A673 (cell line): ENCODE results near the gene MTRF1. TPM values are rescaled to one million over a fixed set of nuclear protein-coding genes. Genes with fewer than 3 reads are reported as not detected.

Source experiments
- BruUV-seq: library from RNA; stranded (reverse); fragments of 400-500 nt; replicated peaks from 2 replicates; lab custom pipeline; 2021; lab: Mats Ljungman, UMichigan
- CTCF ChIA-PET: fragments of 300-600 bp; sonication (Branson Sonifier 250); formaldehyde crosslinking; loops from one replicate; lab custom pipeline; 2022; ENCODE audit warnings: antibody characterized with exemption; lab: Charles Lee
- POLR2A ChIA-PET: fragments of 300-600 bp; sonication (Branson Sonifier 250); formaldehyde crosslinking; loops from one replicate; lab custom pipeline; 2022; ENCODE audit warnings: antibody characterized with exemption; ENCODE audit not compliant: low non-redundant PET; lab: Charles Lee
- DNase-seq: peaks from one replicate; pipeline ENCODE4 v3.0.0-alpha.2; 2015; ENCODE audit warnings: low spot score
- H3K27ac ChIP-seq: fragments of 200-600 bp; sonication (generic); 2 replicates; pipeline ENCODE4 v1.5.1; 2016; ENCODE audit warnings: mixed run types, low read depth, mild to moderate bottlenecking, mixed read lengths, antibody characterized with exemption, low read length; ENCODE audit not compliant: poor library complexity, severe bottlenecking
- H3K27me3 ChIP-seq: fragments of 200-600 bp; sonication (generic); replicated peaks from 2 replicates; pipeline ENCODE4 v1.6.1; 2017; ENCODE audit warnings: mixed run types, low read depth, mild to moderate bottlenecking, mixed read lengths, antibody characterized with exemption, low read length; ENCODE audit not compliant: insufficient read depth, poor library complexity
- H3K36me3 ChIP-seq: fragments of 200-600 bp; sonication (generic); 2 replicates; pipeline ENCODE4 v1.6.1; 2016; ENCODE audit warnings: mixed run types, mild to moderate bottlenecking, mixed read lengths, antibody characterized with exemption, low read length; ENCODE audit not compliant: insufficient read depth, poor library complexity, severe bottlenecking
- H3K4me1 ChIP-seq: fragments of 200-600 bp; sonication (generic); 2 replicates; pipeline ENCODE4 v1.6.1; 2017; ENCODE audit warnings: mixed run types, mild to moderate bottlenecking, mixed read lengths, antibody characterized with exemption, low read length; ENCODE audit not compliant: insufficient read depth, poor library complexity, severe bottlenecking
- H3K4me3 ChIP-seq: fragments of 200-600 bp; sonication (generic); 2 replicates; pipeline ENCODE4 v1.5.1; 2016; ENCODE audit warnings: low read depth, mixed run types, mild to moderate bottlenecking, mixed read lengths, low read length; ENCODE audit not compliant: poor library complexity, severe bottlenecking
- H3K9me3 ChIP-seq: fragments of 200-600 bp; sonication (generic); 2 replicates; pipeline ENCODE4 v1.6.1; 2016; ENCODE audit warnings: mixed run types, low read depth, mild to moderate bottlenecking, mixed read lengths, antibody characterized with exemption, low read length; ENCODE audit not compliant: poor library complexity, severe bottlenecking
- EZH2 ChIP-seq: fragments of 200-600 bp; sonication (generic); IDR thresholded peaks from 2 replicates; pipeline ENCODE4 v1.6.1; 2017; ENCODE audit warnings: borderline replicate concordance, low read depth, mild to moderate bottlenecking, mixed read lengths, antibody characterized with exemption, low read length; ENCODE audit not compliant: poor library complexity, severe bottlenecking
- intact Hi-C: fragments of 100-400 bp; cut with micrococcal nuclease; formaldehyde crosslinking; loops from one replicate; pipeline ENCODE4 v1.10.0; 2022; ENCODE audit not compliant: unreplicated experiment
- total RNA-seq: library from RNA; stranded (reverse); gene quantifications from 2 replicates; pipeline ENCODE4 v1.2.3, GENCODE V29; 2021
- TF ChIP-seq, protein P1 (sequence below): fragments of 300-800, 200-600 bp; sonication (generic); conservative IDR thresholded peaks from 2 replicates; pipeline ENCODE4 v1.5.1; 2017; ENCODE audit warnings: low read depth, mild to moderate bottlenecking, antibody characterized with exemption, low read length, moderate library complexity, mixed read lengths

Gene MTRF1
- total RNA-seq, 1 experiment from 2014 or later = 18.0 TPM

DNA sequence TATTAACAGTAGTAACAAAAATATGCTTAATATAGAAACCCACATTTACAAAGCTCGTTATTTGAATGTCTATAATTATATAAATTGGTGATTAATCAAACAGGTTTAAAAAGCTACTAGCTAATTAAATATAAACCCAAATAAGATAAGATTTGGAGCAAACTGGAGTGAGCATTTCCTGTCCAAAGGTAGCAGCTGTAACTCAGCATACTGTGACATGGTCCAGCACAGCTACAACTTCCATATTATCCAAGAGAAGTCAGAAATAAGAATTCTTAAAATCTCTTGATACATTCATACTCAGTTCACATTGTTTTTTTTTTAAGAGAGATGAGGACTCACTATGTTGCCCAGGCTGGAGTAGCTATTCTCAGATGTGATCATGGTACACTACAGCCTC, 8.5 kb downstream of the MTRF1 start:
- Histone ChIP-seq H3K9me3 (no peaks in the 10 kb centered on the region), H3K36me3 (peaks cover 2% of the 10 kb centered on the region), H3K27me3 (no peaks in the 10 kb centered on the region), H3K27ac (no peak overlapping the region), H3K4me1 (no peaks in the 10 kb centered on the region), H3K4me3 (no peak overlapping the region)
- CTCF ChIA-PET = no interaction called here
- POLR2A ChIA-PET = interaction anchor here (0.6 kb wide), 1 partner anchor 27 kb away, joined by 3 read pairs; no protein-coding TSS in a partner anchor
- no peak for DNase-seq
- TF ChIP-seq, protein P1, sequence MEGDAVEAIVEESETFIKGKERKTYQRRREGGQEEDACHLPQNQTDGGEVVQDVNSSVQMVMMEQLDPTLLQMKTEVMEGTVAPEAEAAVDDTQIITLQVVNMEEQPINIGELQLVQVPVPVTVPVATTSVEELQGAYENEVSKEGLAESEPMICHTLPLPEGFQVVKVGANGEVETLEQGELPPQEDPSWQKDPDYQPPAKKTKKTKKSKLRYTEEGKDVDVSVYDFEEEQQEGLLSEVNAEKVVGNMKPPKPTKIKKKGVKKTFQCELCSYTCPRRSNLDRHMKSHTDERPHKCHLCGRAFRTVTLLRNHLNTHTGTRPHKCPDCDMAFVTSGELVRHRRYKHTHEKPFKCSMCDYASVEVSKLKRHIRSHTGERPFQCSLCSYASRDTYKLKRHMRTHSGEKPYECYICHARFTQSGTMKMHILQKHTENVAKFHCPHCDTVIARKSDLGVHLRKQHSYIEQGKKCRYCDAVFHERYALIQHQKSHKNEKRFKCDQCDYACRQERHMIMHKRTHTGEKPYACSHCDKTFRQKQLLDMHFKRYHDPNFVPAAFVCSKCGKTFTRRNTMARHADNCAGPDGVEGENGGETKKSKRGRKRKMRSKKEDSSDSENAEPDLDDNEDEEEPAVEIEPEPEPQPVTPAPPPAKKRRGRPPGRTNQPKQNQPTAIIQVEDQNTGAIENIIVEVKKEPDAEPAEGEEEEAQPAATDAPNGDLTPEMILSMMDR = no peak
- no peak for TF ChIP-seq EZH2
- intact Hi-C loops = no loop called here
- BruUV-seq = no TSS peak

DNA sequence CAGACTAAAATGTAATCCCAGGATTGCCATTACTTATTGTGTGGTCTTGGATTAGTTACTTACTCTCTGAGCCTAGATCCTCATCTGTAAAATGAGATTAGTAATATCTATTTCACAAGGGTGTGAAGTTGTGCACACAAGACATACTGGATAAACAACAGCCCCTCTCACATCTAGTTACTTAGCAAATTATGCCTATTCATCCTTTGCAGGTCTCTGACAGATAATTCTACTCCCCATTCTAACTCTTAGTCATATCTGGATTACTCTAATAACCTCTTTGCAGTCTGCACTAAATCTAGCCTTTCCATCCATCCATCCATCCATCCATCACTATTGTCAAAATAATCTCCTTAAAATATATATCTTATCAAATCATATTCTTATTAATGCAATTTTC, 12.4 kb downstream of the MTRF1 start:
- no peaks in the 10 kb centered on the region for H3K27me3 ChIP-seq
- no TSS peak for BruUV-seq
- no peak overlapping the region for H3K4me3 ChIP-seq
- intact Hi-C loops = no loop called here
- H3K36me3 ChIP-seq = no peaks in the 10 kb centered on the region
- ChIA-PET CTCF (no interaction called here), POLR2A (no interaction called here)
- no peak for DNase-seq
- no peak overlapping the region for H3K27ac ChIP-seq
- no peaks in the 10 kb centered on the region for H3K4me1 ChIP-seq
- no peaks in the 10 kb centered on the region for H3K9me3 ChIP-seq
- TF ChIP-seq EZH2 = no peak
- TF ChIP-seq, protein P1 = no peak

DNA sequence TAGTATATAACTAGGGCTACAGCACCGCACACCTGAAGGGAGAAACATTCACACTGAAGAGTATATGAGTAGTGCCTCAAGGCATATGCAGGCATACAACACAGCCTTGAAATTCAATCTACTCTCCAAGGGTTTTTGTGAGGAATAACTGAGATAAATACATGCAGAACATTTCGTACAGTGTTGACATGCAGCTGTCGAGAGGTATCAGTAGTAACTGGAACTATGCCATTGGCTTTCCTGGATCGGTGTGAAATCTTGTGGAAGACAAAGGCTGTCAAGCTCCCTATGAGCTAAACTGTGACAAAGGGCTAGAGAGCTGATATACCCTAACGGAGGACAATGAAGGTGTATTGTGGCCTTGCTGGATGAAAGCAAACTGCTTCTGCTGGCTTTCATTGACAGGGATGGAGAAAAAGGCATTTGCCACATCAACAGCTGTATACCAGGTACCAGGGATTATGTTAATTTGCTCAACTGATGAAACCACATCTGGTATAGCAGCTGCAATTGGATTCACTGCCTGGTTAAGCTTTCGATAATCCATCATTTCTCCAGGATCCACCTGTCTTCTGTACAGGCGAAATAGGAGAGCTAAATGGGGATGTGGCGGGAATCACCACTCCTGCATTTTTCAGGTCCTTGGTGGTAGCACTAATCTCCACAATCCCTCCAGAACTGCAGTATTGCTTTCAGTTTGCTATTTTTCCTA, 16.3 kb downstream of the MTRF1 start:
- Histone ChIP-seq H3K36me3 (no peaks in the 10 kb centered on the region), H3K4me3 (no peak overlapping the region), H3K4me1 (no peaks in the 10 kb centered on the region), H3K27me3 (no peaks in the 10 kb centered on the region), H3K27ac (no peak overlapping the region), H3K9me3 (no peaks in the 10 kb centered on the region)
- no TSS peak for BruUV-seq
- POLR2A ChIA-PET = no interaction called here
- intact Hi-C loops = no loop called here
- no peak for DNase-seq
- CTCF ChIA-PET = no interaction called here
- no peak for TF ChIP-seq EZH2
- TF ChIP-seq, protein P1 = no peak
